Neural crest cell (in vitro differentiated cells): Measurements from ENCODE around the gene CNTN5. TPM values are rescaled to one million over a fixed set of nuclear protein-coding genes. Genes with fewer than 3 reads are reported as not detected.

Experiments used
- DNase-seq: peaks from one replicate; pipeline ENCODE4 v3.0.0; 2021; ENCODE audit warnings: low read depth, mixed read lengths, low spot score
- H3K27ac Mint-ChIP-seq: one replicate; pipeline ENCODE4 v1.8.0; 2021; ENCODE audit warnings: mild to moderate bottlenecking, mixed read lengths; ENCODE audit not compliant: unreplicated experiment
- H3K27me3 Mint-ChIP-seq: 2 replicates; pipeline ENCODE4 v1.8.0; 2021; ENCODE audit warnings: low read depth, mild to moderate bottlenecking, mixed read lengths
- H3K36me3 Mint-ChIP-seq: 2 replicates; pipeline ENCODE4 v1.8.0; 2021; ENCODE audit warnings: low read depth, mild to moderate bottlenecking, mixed read lengths
- H3K4me1 Mint-ChIP-seq: 2 replicates; pipeline ENCODE4 v1.8.0; 2021; ENCODE audit warnings: mixed read lengths
- H3K4me3 Mint-ChIP-seq: one replicate; pipeline ENCODE4 v1.8.0; 2021; ENCODE audit warnings: mild to moderate bottlenecking, mixed read lengths
- H3K9me3 Mint-ChIP-seq: 2 replicates; pipeline ENCODE4 v1.8.0; 2021; ENCODE audit warnings: mixed read lengths
- CTCF ChIP-seq: fragments of 200-600 bp; sonication (generic); conservative IDR thresholded peaks from 2 replicates; pipeline ENCODE4 v1.5.0; 2021; ENCODE audit warnings: antibody characterized with exemption, mild to moderate bottlenecking
- total RNA-seq: library from RNA; stranded (reverse); gene quantifications from 2 replicates; pipeline ENCODE4 v1.2.1, GENCODE V29; 2021

CNTN5 gene
- total RNA-seq, 1 donor from 2014 or later: not detected

- Mint-ChIP-seq H3K27ac (no peak overlapping the region), H3K9me3 (peaks cover under 1% of the 10 kb centered on the region)
- TF ChIP-seq CTCF: no peak
Observed at GRCh38 chr11:100119176-100119575, 1098.4 kb downstream of the CNTN5 start.

GRCh38 chr11:100133114-100133513 lies 1112.4 kb downstream of the CNTN5 start:
- Mint-ChIP-seq H3K4me3 (no peak overlapping the region), H3K9me3 (no peaks in the 10 kb centered on the region), H3K27ac (no peak overlapping the region), H3K27me3 (no peaks in the 10 kb centered on the region), H3K36me3 (no peaks in the 10 kb centered on the region), H3K4me1 (peaks cover 5% of the 10 kb centered on the region)
- DNase-seq: no peak
- TF ChIP-seq CTCF: no peak

More at GRCh38 chr11:100119176-100119575, 1098.4 kb downstream of the CNTN5 start:
- Mint-ChIP-seq H3K27me3 (peaks cover 3% of the 10 kb centered on the region), H3K4me3 (no peak overlapping the region), H3K4me1 (no peaks in the 10 kb centered on the region), H3K36me3 (no peaks in the 10 kb centered on the region)
- no peak for DNase-seq

- Mint-ChIP-seq H3K27ac (no peak overlapping the region), H3K36me3 (no peaks in the 10 kb centered on the region), H3K9me3 (no peaks in the 10 kb centered on the region), H3K4me1 (no peaks in the 10 kb centered on the region), H3K27me3 (no peaks in the 10 kb centered on the region), H3K4me3 (no peak overlapping the region)
- DNase-seq: no peak
- TF ChIP-seq CTCF: no peak
Observed at GRCh38 chr11:100141201-100141600, 1120.5 kb downstream of the CNTN5 start.

- no peak overlapping the region for H3K4me3 Mint-ChIP-seq
- H3K36me3 Mint-ChIP-seq: no peaks in the 10 kb centered on the region
- H3K9me3 Mint-ChIP-seq: no peaks in the 10 kb centered on the region
- no peak for TF ChIP-seq CTCF
- no peak overlapping the region for H3K27ac Mint-ChIP-seq
- H3K4me1 Mint-ChIP-seq: no peaks in the 10 kb centered on the region
- no peaks in the 10 kb centered on the region for H3K27me3 Mint-ChIP-seq
- no peak for DNase-seq
Observed at GRCh38 chr11:100151944-100152343, 1131.2 kb downstream of the CNTN5 start.

GRCh38 chr11:100152766-100153165 lies 1132.0 kb downstream of the CNTN5 start:
- H3K4me1 Mint-ChIP-seq: no peaks in the 10 kb centered on the region
- H3K36me3 Mint-ChIP-seq: no peaks in the 10 kb centered on the region
- TF ChIP-seq CTCF: no peak
- DNase-seq: no peak
- H3K27ac Mint-ChIP-seq: no peak overlapping the region
- no peak overlapping the region for H3K4me3 Mint-ChIP-seq
- H3K9me3 Mint-ChIP-seq: no peaks in the 10 kb centered on the region
- no peaks in the 10 kb centered on the region for H3K27me3 Mint-ChIP-seq

- no peak for DNase-seq
- no peak for TF ChIP-seq CTCF
- Mint-ChIP-seq H3K27me3 (no peaks in the 10 kb centered on the region), H3K27ac (no peak overlapping the region), H3K9me3 (peaks cover 6% of the 10 kb centered on the region), H3K4me1 (no peaks in the 10 kb centered on the region), H3K4me3 (no peak overlapping the region), H3K36me3 (no peaks in the 10 kb centered on the region)
Observed at GRCh38 chr11:100163471-100163870, 1142.7 kb downstream of the CNTN5 start.
